GM18907 (cell line): ENCODE measurements around the gene BRAF.
"Not testable (repeated sequence)": the region's sequence is repeated elsewhere in the genome, so short reads cannot be mapped to it uniquely, and the experiment has no call there.

Experiments used
- ATAC-seq: cut with Tn5 transposase; IDR thresholded peaks from one replicate; pipeline ENCODE4 v1.9.1; 2021; ENCODE audit warnings: mild to moderate bottlenecking, moderate library complexity; ENCODE audit not compliant: unreplicated experiment

BRAF gene

DNA sequence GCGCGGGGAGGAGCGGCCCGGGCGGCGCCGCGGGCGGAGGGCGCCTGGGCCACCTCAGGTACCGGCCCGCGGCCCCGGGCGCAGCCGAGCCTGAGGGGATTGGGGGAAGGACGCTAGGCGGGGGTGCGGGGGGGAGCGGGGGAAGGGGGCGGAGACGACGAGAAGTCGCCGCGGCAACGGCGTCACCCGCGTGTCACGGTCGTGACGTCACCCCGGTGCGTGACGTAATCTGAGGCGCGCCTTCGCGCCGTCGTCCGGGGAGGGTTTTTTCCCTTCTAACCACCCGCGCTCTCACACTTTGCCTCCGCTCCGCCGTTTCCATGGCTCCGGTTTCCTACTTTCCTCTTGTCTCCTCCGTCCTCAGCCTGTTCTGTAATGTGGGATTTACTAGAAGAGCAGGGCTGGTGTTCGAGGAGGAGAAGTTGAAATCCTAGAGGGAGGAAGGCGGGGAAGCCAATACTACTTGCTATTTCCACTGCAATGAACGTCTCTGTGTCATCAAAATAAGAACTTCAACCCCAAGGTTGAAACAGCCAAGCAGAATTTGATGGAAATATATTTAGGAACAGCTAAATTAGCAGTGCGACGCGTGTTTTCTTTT, at the start of gene BRAF:
Gene BRAF, minus strand, starts transcription at position 109 of the 601 bp plus-strand sequence. CDS start 226 bp downstream, outside the sequence.
- peak; percentile 51 for ATAC-seq

DNA sequence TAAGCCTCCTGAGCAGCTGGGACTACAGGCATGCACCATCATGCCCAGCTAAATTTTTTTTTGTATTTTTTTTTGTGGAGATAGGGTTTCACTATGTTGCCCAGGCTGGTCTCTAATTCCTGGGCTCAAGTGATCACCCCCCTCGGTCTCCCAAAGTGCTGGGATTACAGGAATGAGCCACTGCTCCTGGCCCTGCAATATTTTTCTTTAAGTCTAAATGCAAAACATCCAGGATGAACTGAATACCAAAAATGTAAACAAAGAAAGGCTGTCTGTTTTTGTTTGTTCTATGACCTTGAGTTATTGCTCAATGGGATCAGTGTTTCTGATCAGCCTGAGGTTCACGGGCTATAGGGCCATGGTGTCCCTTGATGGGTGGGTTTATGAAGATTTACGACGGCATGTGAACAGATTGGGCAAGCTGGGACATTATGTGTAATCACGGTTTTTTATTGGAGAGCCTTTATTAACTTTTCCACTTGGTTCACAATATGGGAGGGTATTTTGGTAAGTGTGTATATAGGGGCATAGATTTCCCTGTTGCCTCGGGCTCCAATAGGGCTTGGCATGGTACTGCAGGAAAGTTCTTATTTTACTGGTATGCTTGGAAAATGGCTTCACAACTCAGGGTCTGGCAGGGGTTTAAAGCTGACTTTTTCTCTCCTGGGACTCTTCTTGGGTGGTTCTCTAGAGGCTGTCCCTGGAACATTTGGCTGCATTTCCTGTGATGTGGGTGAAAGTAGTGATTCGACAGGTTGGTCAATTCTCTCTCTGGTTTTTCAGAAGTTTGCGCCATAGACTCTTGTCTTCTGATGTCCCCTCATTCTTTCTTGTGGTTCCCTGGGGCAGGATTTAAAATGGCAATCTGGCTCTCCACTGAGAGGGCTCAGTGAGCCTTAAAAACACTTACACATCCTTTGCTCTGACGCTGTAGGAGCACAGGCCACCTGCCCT, 48.4 kb upstream of the BRAF start:
- no peak for ATAC-seq

DNA sequence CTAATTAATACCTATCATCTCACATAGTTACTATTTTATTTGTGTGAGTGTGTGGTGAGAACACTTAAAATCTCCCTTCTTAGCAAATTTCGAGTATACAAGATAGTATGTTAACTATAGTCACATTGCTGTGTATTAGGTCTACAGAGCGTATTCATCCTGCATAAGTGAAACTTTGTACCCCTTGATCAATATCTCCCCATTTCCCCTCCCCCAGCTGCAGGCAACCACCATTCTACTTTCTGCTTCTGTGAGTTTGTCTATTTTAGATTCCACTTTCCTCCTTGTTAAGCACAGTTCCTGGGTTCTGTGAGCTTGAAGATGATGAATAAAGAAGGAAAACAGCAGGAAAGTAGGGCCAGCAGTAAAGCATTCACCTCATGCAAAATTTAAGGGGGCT, 47.6 kb upstream of the BRAF start:
- ATAC-seq, result no peak

DNA sequence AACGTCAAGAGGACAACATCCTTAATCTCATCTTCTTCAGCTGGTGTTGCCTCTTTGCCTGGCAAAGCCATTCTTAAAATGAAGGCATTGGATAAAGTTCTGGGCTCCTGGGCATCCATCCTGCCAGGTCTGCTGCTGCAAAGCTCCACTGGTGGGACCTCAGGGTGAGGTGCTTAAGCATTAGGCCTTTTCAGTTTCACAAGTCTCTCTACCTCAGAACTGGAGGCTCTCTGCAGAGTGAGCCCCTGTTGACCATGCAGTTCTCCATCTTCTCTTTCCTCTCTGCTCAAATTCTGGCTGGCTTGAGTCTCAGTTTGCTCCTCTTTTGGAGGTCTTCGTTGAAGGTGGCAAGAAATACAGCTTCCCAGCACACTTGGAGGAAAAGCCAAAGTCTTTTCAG, 42.7 kb upstream of the BRAF start:
- ATAC-seq, result no peak

DNA sequence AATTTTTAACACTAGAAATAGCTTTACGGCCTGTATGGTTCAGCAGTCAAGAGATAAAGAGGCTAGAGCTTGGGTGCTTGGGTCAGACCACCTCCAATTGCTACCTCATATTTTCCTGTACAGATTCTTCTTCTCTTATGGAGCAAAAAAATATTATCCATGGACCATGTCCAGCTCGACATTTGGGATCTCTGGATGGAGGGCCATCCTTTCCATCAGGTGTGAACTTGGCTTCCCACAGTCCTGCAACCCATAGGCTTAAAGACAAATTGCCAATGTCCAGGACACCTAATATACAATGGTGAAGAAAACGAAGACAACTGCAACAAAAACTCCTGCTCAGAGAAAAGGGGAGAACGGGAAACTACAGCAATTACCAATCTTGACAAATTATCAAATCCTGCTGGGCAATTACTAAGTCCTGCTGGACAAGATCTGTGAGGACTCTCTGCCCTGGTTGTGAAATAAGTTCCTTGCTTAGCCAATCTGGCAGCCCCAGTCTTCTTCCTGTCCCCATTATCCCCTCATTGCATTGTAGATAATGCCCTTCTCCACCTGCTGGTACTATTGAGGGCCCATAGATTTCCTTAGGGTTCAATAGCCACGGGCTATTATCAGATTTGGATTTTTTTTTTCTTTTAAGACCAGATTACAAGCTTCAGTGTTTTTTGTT, 42.0 kb upstream of the BRAF start:
- ATAC-seq, result no peak

DNA sequence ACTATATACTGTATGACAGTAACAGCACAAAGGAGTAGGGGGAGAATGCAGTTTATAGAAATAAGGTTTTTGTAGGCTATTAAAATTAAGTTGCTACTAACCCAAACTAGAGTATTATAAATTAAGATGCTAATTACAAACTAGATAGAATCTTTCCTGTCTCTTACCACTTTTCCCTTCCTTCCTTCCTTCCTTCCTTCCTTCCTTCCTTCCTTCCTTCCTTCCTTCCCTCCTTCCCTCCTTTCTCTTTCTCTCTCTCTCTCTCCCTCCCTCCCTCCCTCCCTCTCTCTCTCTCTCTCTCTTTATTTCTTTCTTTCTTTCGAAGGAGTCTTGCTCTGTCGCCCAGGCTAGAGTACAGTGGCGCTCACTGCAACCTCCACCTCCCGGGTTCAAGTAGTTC, 36.4 kb upstream of the BRAF start:
- no peak for ATAC-seq

DNA sequence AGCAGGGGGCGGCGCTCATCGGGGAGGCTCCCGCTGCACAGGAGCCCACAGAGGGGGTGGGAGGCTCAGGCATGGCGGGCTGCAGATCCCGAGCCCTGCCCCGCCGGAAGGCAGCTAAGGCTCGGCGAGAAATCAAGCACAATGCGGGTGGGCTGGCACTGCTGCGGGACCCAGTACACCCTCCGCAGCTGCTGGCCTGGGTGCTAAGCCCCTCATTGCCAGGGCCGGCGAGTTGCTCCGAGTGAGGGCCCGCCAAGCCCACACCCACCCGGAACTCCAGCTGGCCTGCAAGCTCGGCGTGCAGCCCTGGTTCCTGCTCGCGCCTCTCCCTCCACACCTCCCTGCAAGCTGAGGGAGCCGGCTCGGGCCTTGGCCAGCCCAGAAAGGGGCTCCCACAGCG, 32.3 kb upstream of the BRAF start:
- not testable (repeated sequence) for ATAC-seq

DNA sequence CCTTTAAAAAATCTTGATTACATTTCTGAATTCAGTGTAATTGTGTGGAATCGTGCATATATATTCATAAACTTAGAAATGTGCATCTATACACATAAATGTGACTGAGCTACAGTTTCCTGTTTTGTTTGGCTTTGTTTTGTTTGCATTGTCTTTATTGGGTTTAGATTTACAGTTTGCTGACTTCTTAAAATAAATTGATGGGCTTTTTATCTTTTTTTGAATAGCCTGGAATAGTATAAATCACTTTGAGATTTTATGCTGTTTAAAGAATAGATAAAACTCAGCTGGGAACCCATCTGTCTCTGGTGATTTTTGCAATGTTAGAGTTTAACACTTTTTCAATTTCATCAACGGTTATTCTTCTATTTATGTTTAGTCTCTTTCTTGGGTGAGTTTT, 21.2 kb upstream of the BRAF start:
- no peak for ATAC-seq

DNA sequence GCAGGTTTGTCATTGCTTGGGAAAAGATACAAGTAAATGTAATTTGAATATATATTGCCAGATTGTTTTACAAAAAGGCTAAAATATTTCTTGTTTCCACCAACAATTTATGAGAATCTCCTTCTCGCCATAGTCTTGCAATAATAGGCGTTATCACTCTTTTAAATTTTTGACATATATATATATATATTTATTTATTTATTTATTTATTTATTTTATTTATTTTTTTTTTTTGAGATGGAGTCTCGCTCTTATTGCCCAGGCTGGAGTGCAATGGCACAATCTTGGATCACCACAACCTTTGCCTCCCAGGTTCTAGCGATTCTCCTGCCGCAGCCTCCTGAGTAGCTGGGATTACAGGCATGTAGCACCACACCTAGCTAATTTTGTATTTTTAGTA, 17.5 kb upstream of the BRAF start:
- not testable (repeated sequence) for ATAC-seq

DNA sequence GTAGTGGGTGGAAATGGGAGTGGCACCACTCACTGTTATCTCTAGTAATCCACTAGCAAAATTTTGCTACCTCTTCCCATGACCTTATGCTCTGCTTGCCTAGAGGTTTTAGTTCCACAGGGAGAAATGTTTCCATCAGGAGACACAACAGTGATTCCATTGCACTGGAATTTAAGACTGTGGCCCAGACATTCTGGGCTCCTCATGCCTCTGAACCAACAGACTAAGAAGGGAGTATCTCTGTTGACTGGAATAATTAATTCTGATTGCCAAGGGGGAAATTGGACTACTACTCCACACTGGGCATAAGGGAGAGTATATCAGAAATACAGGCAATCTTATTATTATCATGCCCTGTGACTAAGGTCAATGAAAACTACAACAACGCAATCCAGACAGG, 16.2 kb upstream of the BRAF start:
- no peak for ATAC-seq

DNA sequence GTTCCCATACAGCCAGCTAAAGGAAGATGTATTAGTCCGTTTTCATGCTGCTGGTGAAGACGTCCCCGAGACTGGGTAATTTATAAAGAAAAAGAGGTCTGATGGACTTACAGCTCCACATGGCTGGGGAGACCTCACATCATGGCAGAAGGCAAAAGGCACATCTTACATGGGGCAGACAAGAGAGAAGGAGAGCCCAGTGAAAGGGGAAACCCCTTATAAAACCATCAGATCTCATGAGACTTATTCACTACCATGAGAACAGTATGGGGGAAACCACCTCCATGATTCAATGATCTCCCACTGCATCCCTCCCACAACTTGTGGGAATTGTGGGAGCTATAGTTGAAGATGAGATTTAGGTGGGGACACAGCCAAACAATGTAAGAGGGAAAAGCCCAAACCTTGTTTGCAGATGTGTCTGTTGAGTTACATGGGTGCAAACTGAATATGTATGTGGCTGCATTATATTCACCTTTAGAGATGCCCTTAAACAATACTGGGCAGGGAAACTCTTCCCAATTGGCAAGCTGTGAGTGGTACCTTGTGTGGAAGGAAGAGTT, 13.1 kb upstream of the BRAF start:
- no peak for ATAC-seq

DNA sequence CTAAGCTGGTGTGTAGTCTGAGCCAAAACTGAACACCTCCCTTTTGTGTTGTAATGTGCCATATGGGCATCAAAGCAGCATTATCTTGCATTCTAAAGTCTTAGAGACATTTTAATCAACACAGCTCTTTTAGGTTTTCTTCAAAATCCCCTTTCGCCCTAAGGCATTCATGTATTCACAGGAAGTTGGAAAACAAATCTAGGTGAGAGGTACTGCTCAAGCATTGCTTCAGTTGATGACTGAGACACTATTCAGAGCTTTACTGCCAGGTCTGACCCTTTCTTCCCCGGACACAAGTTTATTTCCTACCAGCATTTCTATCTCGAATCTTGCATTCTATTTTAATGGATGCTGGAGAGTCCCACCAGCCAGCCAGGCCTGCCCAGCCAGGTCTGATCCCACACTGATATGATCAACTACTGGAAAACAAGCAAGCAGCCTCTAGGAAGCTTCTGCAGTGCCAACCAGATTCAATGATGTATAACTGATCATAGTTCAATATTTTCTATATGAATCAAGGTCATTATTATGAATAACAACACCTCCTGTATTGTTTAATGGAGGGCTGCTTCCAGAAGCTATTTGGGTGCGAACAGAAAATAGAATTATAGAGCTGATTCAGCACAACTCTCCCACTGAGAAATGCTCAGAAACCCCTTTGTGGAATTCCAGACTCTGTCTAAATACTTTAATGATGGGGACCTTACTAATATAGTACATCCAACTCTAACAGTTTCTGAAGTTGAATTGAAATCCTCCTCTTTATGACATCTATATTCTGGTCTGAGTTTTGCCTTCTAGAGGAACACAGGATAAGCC, 4.0 kb upstream of the BRAF start:
- no peak for ATAC-seq

DNA sequence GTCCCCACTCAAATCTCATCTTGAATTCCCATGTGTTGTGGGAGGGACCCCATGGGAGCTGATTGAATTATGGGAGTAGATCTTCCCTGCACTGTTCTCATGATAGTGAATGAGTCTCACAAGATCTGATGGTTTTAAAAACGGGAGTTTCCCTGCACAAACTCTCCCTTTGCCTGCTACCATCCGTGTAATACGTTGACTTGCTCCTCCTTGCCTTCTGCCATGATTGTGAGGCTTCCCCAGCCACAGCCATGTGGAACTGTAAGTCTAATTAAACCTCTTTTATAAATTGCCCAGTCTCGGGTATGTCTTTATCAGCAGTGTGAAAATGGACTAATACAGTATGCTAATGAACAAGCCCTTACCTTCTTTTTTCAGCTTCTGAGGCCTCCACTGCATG, 3.2 kb upstream of the BRAF start:
- not testable (repeated sequence) for ATAC-seq

DNA sequence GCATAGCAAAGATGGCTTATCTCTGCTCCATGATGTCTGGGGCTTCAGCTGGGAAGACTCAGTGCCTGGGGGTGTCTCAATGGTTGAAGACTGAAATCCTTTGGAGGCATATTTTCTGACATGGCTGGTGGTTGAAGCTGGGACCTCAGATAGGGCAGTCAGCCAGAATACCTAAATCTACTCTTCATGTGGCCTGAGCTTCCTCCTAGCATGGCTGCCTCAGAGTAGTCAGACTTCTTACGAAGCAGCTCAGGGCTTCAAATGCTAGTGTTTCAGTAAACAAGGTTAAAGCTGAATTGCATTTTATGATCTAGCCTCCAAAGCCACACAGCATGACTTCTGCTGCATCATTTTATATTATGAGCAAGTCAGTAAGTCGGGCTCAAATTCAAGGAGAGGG, 2.6 kb upstream of the BRAF start:
- ATAC-seq, result no peak

DNA sequence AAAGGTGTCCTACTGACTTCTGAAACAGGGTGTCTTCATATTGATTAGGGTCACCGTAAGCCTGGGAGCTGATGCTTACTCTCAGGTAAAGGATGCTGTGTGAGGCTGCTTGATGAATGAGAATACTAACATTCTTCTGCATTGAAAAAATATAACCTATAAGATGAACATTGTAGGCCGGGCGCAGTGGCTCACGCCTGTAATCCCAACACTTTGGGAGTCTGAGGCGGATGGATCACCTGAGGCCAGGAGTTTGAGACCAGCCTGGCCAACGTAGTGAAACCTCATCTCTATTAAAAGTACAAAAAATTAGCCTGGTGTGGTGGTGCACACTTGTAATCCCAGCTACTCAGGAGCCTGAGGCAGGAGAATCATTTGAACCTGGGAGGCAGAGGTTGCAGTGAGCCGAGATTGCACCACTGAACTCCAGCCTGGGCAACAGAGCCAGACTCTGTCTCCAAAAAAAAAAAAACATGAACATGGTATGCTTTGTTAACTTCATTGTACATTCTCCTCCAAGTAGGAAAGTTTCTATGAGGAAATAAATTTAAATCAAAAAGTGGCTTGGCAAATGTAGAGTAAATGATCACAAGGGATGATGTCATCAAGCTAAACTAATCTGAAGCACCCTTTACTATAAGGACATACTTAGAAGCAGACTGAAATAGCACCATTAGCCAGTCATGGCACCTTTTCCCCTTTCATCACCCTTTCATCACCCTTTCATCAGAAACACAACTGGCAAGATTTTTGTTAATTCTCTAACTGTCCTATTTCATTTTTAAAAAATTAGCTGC, 1.5 kb upstream of the BRAF start:
- ATAC-seq, result no peak

DNA sequence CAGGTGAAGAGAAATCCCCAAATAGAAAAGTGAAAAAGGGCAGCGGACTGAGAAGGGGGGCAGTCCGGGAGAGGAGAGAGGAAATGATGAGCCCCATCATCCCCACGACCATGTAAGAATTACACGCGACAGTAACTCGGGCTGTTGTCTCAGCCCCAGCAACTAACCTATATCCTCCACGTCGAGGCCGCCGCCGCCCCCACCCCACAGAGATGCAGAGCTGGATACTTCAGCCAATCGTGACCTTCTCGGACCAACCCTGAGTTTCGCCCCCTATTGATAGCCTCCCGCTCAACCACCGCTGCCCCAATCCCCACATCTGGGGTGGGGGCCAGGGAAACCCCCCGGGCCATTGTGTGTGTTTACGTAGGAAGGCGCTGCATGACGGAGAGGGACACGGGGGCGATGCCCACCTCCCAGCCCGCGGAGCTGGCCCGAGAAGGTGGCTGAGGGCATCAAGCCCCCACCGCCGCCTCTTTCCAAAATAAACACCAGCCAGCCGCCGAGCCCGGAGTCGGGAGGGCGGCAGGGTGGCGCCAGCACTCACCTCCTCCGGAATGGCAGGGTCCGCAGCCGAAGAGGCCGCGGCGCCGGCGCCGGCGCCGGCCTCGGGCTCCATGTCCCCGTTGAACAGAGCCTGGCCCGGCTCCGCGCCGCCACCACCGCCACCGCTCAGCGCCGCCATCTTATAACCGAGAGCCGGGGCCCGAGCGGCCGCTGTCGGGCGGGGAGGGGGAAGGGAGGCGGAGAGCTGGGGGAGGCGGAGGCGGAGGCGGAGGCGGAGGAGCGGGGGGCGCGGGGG, 509 bp downstream of the BRAF start:
- peak; percentile 86 for ATAC-seq

DNA sequence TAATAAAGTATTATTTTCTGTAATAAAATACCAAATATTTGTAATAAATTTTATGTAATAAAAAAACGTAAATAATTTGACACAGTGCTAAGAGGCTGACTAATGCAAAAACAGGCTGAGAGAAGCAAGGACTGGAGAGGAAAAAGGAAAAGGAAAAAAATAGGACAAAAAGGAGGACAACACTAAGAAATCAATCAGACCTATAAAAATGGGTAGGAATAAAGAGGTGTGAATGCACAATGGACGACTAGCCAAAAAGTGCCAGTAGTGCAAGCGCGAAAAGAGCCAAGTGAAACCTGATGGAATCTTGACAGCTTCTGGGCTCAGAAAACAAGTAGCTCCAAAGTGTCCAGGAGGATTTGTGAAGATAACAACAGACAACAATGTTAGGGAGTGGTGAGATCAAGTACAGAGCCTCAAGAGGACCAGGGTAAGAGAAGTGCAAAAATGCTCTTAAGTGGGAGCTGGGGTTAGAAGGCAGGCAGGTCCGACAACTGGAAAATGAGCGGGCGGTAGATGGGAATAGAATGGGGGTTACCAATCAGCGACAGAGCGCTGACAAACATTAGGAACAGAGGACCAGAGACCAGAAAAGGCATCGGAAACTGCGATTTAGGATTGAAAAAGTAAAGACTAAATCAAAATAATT, 1.2 kb downstream of the BRAF start:
- peak; percentile 15 for ATAC-seq

DNA sequence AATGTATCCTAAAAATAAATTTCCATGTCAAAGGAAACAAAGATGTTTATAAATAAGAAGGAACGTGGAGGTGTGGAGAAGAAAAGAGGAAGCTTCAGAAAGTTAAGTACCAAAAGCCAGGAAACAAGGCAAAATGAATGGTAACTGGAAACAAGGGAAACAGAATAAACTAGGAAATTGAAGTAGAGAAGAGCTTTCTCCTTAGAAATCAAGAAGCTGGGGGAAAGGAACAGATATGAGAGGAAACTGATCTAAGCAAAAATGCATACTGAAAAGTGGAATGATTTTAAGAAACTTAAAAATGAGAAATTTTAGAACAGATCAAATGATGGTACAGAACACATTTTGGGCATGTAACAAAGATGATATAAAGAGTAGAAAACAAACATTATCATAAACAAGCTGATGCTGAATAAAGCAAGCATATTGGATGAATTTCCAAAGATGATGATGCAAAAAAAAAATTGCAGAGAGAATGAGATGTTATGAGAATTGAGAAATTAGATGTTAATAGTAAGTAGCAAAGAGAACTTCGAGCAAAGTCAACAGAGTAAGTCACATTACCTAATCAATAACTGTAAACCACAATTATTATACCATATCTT, 1.9 kb downstream of the BRAF start:
- ATAC-seq, result no peak
